Activated T-cell treated with anti-CD3 and anti-CD28 coated beads, Interleukin-2, amount 50 U/mL, for 72 hours (primary cell): ENCODE data around the gene POMZP3. TPM values are rescaled to one million over a fixed set of nuclear protein-coding genes. Genes with fewer than 3 reads are reported as not detected.
"Not testable (repeated sequence)": the region's sequence is repeated elsewhere in the genome, so short reads cannot be mapped to it uniquely, and the experiment has no call there.

Experiments used
- ATAC-seq, 2 donors: fragments of 150-1000 bp; cut with Tn5 transposase; replicated peaks in 1 of 2; 2 replicates each; pipeline ENCODE4 v1.10.0; 2021; ENCODE audit warnings: moderate library complexity in 2 of 2, mild to moderate bottlenecking in 1 of 2
- DNase-seq, 2 donors: peaks; one replicate each; pipeline ENCODE4 v3.0.0; 2021 to 2022; ENCODE audit warnings: mixed read lengths in 1 of 2
- H3K27ac Mint-ChIP-seq: one replicate; pipeline ENCODE4 v1.8.0; 2022; ENCODE audit warnings: mild to moderate bottlenecking, moderate library complexity, mixed read lengths
- H3K27me3 Mint-ChIP-seq: one replicate; pipeline ENCODE4 v1.8.0; 2022; ENCODE audit warnings: low read depth, mixed read lengths
- H3K36me3 Mint-ChIP-seq, 2 donors: one replicate each; pipeline ENCODE4 v1.8.0; 2022; ENCODE audit warnings: mixed read lengths in 2 of 2, mild to moderate bottlenecking in 1 of 2; ENCODE audit not compliant: insufficient read depth in 2 of 2
- H3K4me1 Mint-ChIP-seq: one replicate; pipeline ENCODE4 v1.8.0; 2022; ENCODE audit warnings: low read depth, mixed read lengths
- H3K4me3 Mint-ChIP-seq, 2 donors: one replicate each; pipeline ENCODE4 v1.8.0; 2022; ENCODE audit warnings: mild to moderate bottlenecking in 2 of 2, mixed read lengths in 2 of 2, moderate library complexity in 2 of 2
- H3K9me3 Mint-ChIP-seq, 2 donors: one replicate each; pipeline ENCODE4 v1.8.0; 2022; ENCODE audit warnings: mixed read lengths in 2 of 2
- total RNA-seq, 2 donors: library from RNA; stranded (reverse); gene quantifications; one replicate each; pipeline ENCODE4 v1.2.3, GENCODE V29; 2022

POMZP3 gene
- 10 to 100 TPM; 11.0 to 14.5 TPM for total RNA-seq

GRCh38 chr7:76626989-76627642 is at the start of gene POMZP3:
POMZP3 (minus strand) TSS chr7:76627279; CDS start chr7:76626064, 1,215 bp downstream.
- not testable (repeated sequence) for H3K9me3 Mint-ChIP-seq, H3K4me1 Mint-ChIP-seq, H3K27me3 Mint-ChIP-seq
- Mint-ChIP-seq H3K4me3 (peak within 1 kb of the TSS; percentile 90 to 91), H3K36me3 (peaks cover 0 to 12% of the 10 kb centered on the region in 2 donors), H3K27ac (peak within 1 kb of the TSS; percentile 87)
- peak; percentile 92 to 97 for ATAC-seq
- DNase-seq = peak; percentile 27 to 44

- not testable (repeated sequence) for ATAC-seq, DNase-seq, H3K36me3 Mint-ChIP-seq, H3K4me3 Mint-ChIP-seq, H3K27ac Mint-ChIP-seq, H3K9me3 Mint-ChIP-seq, H3K4me1 Mint-ChIP-seq
- peaks cover 16% of the 10 kb centered on the region for H3K27me3 Mint-ChIP-seq
Measured at GRCh38 chr7:76675783-76676182, 48.7 kb upstream of the POMZP3 start.

GRCh38 chr7:76673346-76673745 is 46.3 kb upstream of the POMZP3 start:
- H3K9me3 Mint-ChIP-seq = not testable (repeated sequence)

GRCh38 chr7:76659212-76659611 is 32.1 kb upstream of the POMZP3 start:
- H3K27me3 Mint-ChIP-seq, H3K27ac Mint-ChIP-seq, H3K4me3 Mint-ChIP-seq: not testable (repeated sequence)

More at GRCh38 chr7:76673346-76673745, 46.3 kb upstream of the POMZP3 start:
- H3K4me3 Mint-ChIP-seq, H3K4me1 Mint-ChIP-seq, H3K27ac Mint-ChIP-seq, DNase-seq, ATAC-seq, H3K36me3 Mint-ChIP-seq: not testable (repeated sequence)
- H3K27me3 Mint-ChIP-seq = peaks cover 10% of the 10 kb centered on the region

GRCh38 chr7:76656425-76656824 is 29.3 kb upstream of the POMZP3 start:
- not testable (repeated sequence) for H3K4me1 Mint-ChIP-seq, H3K27me3 Mint-ChIP-seq, H3K9me3 Mint-ChIP-seq, H3K27ac Mint-ChIP-seq, ATAC-seq, DNase-seq, H3K36me3 Mint-ChIP-seq, H3K4me3 Mint-ChIP-seq

More at GRCh38 chr7:76659212-76659611, 32.1 kb upstream of the POMZP3 start:
- H3K9me3 Mint-ChIP-seq, H3K36me3 Mint-ChIP-seq, ATAC-seq, DNase-seq, H3K4me1 Mint-ChIP-seq: not testable (repeated sequence)

- H3K36me3 Mint-ChIP-seq, H3K27me3 Mint-ChIP-seq, DNase-seq, H3K9me3 Mint-ChIP-seq, H3K4me3 Mint-ChIP-seq, H3K4me1 Mint-ChIP-seq, H3K27ac Mint-ChIP-seq, ATAC-seq: not testable (repeated sequence)
Measured at GRCh38 chr7:76642620-76643019, 15.5 kb upstream of the POMZP3 start.

- H3K4me1 Mint-ChIP-seq, H3K36me3 Mint-ChIP-seq, H3K27ac Mint-ChIP-seq, DNase-seq, H3K9me3 Mint-ChIP-seq, H3K27me3 Mint-ChIP-seq, H3K4me3 Mint-ChIP-seq: not testable (repeated sequence)
- peak; percentile 84 to 94 for ATAC-seq
Measured at GRCh38 chr7:76637061-76637691, 10.1 kb upstream of the POMZP3 start.

- not testable (repeated sequence) for H3K27me3 Mint-ChIP-seq, H3K4me1 Mint-ChIP-seq, H3K9me3 Mint-ChIP-seq
- H3K36me3 Mint-ChIP-seq = peaks cover 0 to 12% of the 10 kb centered on the region in 2 donors
- ATAC-seq (peak; percentile 66 to 69), DNase-seq (peak; percentile 21 to 41)
- H3K27ac Mint-ChIP-seq = peak overlapping the region; percentile 87
- H3K4me3 Mint-ChIP-seq = peak overlapping the region; percentile 90 to 91
Measured at GRCh38 chr7:76626581-76626980, 498 bp downstream of the POMZP3 start.

- H3K4me1 Mint-ChIP-seq, DNase-seq, H3K4me3 Mint-ChIP-seq, H3K27me3 Mint-ChIP-seq, H3K27ac Mint-ChIP-seq, H3K36me3 Mint-ChIP-seq, H3K9me3 Mint-ChIP-seq, ATAC-seq: not testable (repeated sequence)
Measured at GRCh38 chr7:76619439-76620190, 7.5 kb downstream of the POMZP3 start.

- not testable (repeated sequence) for H3K36me3 Mint-ChIP-seq, H3K27me3 Mint-ChIP-seq, H3K9me3 Mint-ChIP-seq, H3K4me1 Mint-ChIP-seq, H3K27ac Mint-ChIP-seq, H3K4me3 Mint-ChIP-seq
- ATAC-seq (peak in 1 of 2 donors; percentile 60), DNase-seq (peak in 1 of 2 donors; percentile 52)
Measured at GRCh38 chr7:76613783-76614182, 13.3 kb downstream of the POMZP3 start.

GRCh38 chr7:76612232-76612631 is 14.8 kb downstream of the POMZP3 start:
- DNase-seq, ATAC-seq, H3K27ac Mint-ChIP-seq, H3K4me1 Mint-ChIP-seq, H3K36me3 Mint-ChIP-seq, H3K4me3 Mint-ChIP-seq, H3K9me3 Mint-ChIP-seq, H3K27me3 Mint-ChIP-seq: not testable (repeated sequence)

- H3K4me3 Mint-ChIP-seq, H3K27me3 Mint-ChIP-seq, H3K36me3 Mint-ChIP-seq, H3K9me3 Mint-ChIP-seq, DNase-seq, H3K27ac Mint-ChIP-seq: not testable (repeated sequence)
- H3K4me1 Mint-ChIP-seq = peaks cover 13% of the 10 kb centered on the region
- peak; percentile 41 to 42 for ATAC-seq
Measured at GRCh38 chr7:76609864-76610263, 17.2 kb downstream of the POMZP3 start.

GRCh38 chr7:76608469-76608868 is 18.6 kb downstream of the POMZP3 start:
- not testable (repeated sequence) for ATAC-seq, H3K4me3 Mint-ChIP-seq, H3K36me3 Mint-ChIP-seq, H3K27ac Mint-ChIP-seq, H3K27me3 Mint-ChIP-seq, H3K9me3 Mint-ChIP-seq
- DNase-seq = peak in 1 of 2 donors; percentile 8
- peaks cover 13% of the 10 kb centered on the region for H3K4me1 Mint-ChIP-seq
